GM12878 (cell line): ENCODE results near the gene NCKAP5L. TPM values are rescaled to one million over a fixed set of nuclear protein-coding genes. Genes with fewer than 3 reads are reported as not detected.

Experiments used
- ATF7 ChIP-seq: fragments of 450-650 bp; IDR thresholded peaks from 2 replicates; pipeline ENCODE4 v1.6.1; 2016; ENCODE audit warnings: low read depth, mild to moderate bottlenecking
- BCL11A ChIP-seq: IDR thresholded peaks from 2 replicates; pipeline ENCODE4 v1.6.1; 2011; ENCODE audit warnings: low read depth, low read length
- CHD2 ChIP-seq: IDR thresholded peaks from 2 replicates; pipeline ENCODE4 v1.6.1; 2011; ENCODE audit warnings: low read depth, low read length, improper control_type of control experiment, borderline replicate concordance
- DPF2 ChIP-seq: fragments of 450-650 bp; IDR thresholded peaks from 2 replicates; pipeline ENCODE4 v1.6.1; 2017; ENCODE audit warnings: mild to moderate bottlenecking
- FOXM1 ChIP-seq: IDR thresholded peaks from 2 replicates; pipeline ENCODE4 v1.6.1; 2012; ENCODE audit warnings: low read depth, mild to moderate bottlenecking, inconsistent platforms, low read length, moderate library complexity
- KLF5 ChIP-seq: fragments of 450-650 bp; IDR thresholded peaks from 2 replicates; pipeline ENCODE4 v1.6.1; 2014; ENCODE audit warnings: mild to moderate bottlenecking; ENCODE audit not compliant: partially characterized antibody
- MTA3 ChIP-seq: IDR thresholded peaks from 2 replicates; pipeline ENCODE4 v1.6.1; 2012; ENCODE audit warnings: low read length, inconsistent platforms, borderline replicate concordance
- MXI1 ChIP-seq: fragments of 150-350 bp; IDR thresholded peaks from 2 replicates; pipeline ENCODE4 v1.6.1; 2011; ENCODE audit warnings: low read depth, mild to moderate bottlenecking, inconsistent platforms, low read length, improper control_type of control experiment
- NR2C1 ChIP-seq: fragments of 450-650 bp; IDR thresholded peaks from 2 replicates; pipeline ENCODE4 v1.6.1; 2017; ENCODE audit warnings: antibody characterized with exemption, mild to moderate bottlenecking, moderate library complexity
- PML ChIP-seq: IDR thresholded peaks from 2 replicates; pipeline ENCODE4 v1.6.1; 2012; ENCODE audit warnings: low read length, inconsistent platforms
- SMAD5 ChIP-seq: IDR thresholded peaks from 2 replicates; pipeline ENCODE4 v1.6.1; 2016; ENCODE audit warnings: antibody characterized with exemption, low read depth
- SMC3 ChIP-seq: IDR thresholded peaks from 2 replicates; pipeline ENCODE4 v1.6.1; 2011; ENCODE audit warnings: low read length, improper control_type of control experiment, borderline replicate concordance
- TAF1 ChIP-seq: IDR thresholded peaks from 2 replicates; pipeline ENCODE4 v1.6.1; 2011; ENCODE audit warnings: mild to moderate bottlenecking, low read depth, low read length, borderline replicate concordance
- polyA plus RNA-seq, 11 experiments: library from polyadenylated mRNA; depleted of rRNA in 4 of 11; unstranded in 6 of 11; stranded (reverse) in 5 of 11; fragments of >200 nt; fragmentation: Nextera tagmentation in 4 of 11; fragmentation: Illumina TruSeq in 1 of 11; extraction: Ambion mirVana in 4 of 11; extraction: Trizol in 1 of 11; gene quantifications; 1 replicate in 1 of 11; 2 replicates in 10 of 11; pipeline versions ENCODE4 v1.2.1 to v1.2.3, GENCODE V29; 2011 to 2016; ENCODE audit warnings: inconsistent platforms in 2 of 11, missing spikeins in 2 of 11, low read depth in 1 of 11
- total RNA-seq, 4 experiments: library from RNA; depleted of rRNA in 3 of 4; stranded (reverse); fragments of >200 nt in 3 of 4; fragmentation: Illumina TruSeq in 1 of 4; extraction: Trizol in 1 of 4; gene quantifications; 2 replicates each; pipeline versions ENCODE4 v1.2.1 to v1.2.3, GENCODE V29; 2013 to 2021
- TF ChIP-seq, protein P1 (sequence below): fragments of 450-650 bp; IDR thresholded peaks from 2 replicates; pipeline ENCODE4 v1.6.1; 2014; ENCODE audit warnings: mild to moderate bottlenecking
- TF ChIP-seq, protein P2 (sequence below): fragments of 450-650 bp; IDR thresholded peaks from 2 replicates; pipeline ENCODE4 v1.6.1; 2018; ENCODE audit warnings: mild to moderate bottlenecking, low read depth, moderate library complexity; ENCODE audit not compliant: partially characterized antibody
- TF ChIP-seq, protein P3 (sequence below): fragments of 450-650 bp; formaldehyde crosslinking; IDR thresholded peaks from 2 replicates; pipeline ENCODE4 v1.4.0; 2022; ENCODE audit warnings: mild to moderate bottlenecking, moderate library complexity
- TF ChIP-seq, protein P4 (sequence below): fragments of 450-650 bp; IDR thresholded peaks from 2 replicates; pipeline ENCODE4 v1.6.1; 2017; ENCODE audit warnings: mild to moderate bottlenecking, moderate library complexity

NCKAP5L gene
- total and polyA plus RNA-seq, 10 of the 15 experiments (the other 5 are each of a cell fraction or from before 2014, with no cell fraction given) = 0.03 to 15.8 (median 4.4) TPM

DNA sequence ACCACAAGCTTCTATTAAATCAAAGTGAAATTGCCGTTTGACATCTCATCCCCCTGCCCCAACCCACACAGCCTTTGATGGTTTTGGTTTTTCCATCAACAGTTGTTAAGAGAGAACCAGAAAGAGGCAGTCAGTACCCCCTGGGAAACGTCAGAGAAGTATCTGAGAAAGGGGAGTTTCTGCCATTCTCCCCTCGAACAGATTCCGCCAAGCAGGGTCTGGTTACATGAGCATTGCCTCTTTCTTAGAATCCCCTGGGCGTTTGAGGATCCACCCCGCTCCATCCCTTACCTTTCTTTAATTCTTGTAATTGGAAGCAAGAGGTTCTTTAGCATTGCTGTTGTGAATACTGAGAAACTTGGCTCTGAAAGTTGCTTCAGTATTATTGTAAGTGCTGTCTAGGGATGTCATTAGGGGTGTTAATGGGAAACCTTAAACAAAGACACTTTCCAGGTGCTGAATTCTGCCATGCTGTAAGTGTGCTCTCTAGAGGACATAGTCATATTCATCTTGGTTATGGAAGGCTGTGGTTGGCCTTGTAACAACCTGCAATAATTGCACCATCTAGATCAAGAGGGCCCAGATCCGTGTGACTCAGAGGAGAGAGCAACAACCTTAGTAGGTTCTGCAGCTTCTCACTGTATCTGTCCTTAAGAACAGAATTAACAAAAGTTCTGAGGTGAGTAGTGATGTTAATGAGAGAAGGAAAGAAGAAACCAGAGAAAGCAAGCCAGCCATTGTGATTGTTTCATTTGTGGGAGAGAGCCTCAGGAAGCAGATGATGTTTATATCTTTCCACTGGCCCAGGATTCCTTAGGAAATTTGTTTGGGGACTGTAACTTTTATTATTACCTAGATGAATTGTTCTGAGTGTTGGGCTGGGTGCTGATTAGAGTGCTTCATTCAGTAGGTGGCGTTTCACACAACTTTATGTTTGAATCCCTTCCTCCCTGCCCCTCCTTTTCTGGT, 77.9 kb downstream of the NCKAP5L start (continued):
- TF ChIP-seq, protein P1, sequence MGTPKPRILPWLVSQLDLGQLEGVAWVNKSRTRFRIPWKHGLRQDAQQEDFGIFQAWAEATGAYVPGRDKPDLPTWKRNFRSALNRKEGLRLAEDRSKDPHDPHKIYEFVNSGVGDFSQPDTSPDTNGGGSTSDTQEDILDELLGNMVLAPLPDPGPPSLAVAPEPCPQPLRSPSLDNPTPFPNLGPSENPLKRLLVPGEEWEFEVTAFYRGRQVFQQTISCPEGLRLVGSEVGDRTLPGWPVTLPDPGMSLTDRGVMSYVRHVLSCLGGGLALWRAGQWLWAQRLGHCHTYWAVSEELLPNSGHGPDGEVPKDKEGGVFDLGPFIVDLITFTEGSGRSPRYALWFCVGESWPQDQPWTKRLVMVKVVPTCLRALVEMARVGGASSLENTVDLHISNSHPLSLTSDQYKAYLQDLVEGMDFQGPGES = no peak
- TF ChIP-seq TAF1 = no peak
- no peak for TF ChIP-seq DPF2
- no peak for TF ChIP-seq BCL11A
- TF ChIP-seq, protein P2, sequence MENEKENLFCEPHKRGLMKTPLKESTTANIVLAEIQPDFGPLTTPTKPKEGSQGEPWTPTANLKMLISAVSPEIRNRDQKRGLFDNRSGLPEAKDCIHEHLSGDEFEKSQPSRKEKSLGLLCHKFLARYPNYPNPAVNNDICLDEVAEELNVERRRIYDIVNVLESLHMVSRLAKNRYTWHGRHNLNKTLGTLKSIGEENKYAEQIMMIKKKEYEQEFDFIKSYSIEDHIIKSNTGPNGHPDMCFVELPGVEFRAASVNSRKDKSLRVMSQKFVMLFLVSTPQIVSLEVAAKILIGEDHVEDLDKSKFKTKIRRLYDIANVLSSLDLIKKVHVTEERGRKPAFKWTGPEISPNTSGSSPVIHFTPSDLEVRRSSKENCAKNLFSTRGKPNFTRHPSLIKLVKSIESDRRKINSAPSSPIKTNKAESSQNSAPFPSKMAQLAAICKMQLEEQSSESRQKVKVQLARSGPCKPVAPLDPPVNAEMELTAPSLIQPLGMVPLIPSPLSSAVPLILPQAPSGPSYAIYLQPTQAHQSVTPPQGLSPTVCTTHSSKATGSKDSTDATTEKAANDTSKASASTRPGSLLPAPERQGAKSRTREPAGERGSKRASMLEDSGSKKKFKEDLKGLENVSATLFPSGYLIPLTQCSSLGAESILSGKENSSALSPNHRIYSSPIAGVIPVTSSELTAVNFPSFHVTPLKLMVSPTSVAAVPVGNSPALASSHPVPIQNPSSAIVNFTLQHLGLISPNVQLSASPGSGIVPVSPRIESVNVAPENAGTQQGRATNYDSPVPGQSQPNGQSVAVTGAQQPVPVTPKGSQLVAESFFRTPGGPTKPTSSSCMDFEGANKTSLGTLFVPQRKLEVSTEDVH = no peak
- TF ChIP-seq, protein P3, sequence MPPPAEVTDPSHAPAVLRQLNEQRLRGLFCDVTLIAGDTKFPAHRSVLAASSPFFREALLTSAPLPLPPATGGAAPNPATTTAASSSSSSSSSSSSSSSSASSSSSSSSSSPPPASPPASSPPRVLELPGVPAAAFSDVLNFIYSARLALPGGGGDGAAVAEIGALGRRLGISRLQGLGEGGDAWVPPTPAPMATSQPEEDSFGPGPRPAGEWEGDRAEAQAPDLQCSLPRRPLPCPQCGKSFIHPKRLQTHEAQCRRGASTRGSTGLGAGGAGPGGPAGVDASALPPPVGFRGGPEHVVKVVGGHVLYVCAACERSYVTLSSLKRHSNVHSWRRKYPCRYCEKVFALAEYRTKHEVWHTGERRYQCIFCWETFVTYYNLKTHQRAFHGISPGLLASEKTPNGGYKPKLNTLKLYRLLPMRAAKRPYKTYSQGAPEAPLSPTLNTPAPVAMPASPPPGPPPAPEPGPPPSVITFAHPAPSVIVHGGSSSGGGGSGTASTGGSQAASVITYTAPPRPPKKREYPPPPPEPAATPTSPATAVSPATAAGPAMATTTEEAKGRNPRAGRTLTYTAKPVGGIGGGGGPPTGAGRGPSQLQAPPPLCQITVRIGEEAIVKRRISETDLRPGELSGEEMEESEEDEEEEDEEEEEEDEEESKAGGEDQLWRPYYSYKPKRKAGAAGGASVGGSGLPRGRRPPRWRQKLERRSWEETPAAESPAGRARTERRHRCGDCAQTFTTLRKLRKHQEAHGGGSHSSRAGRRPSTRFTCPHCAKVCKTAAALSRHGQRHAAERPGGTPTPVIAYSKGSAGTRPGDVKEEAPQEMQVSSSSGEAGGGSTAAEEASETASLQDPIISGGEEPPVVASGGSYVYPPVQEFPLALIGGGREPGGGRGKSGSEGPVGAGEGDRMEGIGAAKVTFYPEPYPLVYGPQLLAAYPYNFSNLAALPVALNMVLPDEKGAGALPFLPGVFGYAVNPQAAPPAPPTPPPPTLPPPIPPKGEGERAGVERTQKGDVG = no peak
- no peak; the same call in 1 of the 2 replicates for TF ChIP-seq ATF7
- no peak for TF ChIP-seq MTA3
- no peak for TF ChIP-seq SMAD5
- TF ChIP-seq MXI1 = no peak
- no peak for TF ChIP-seq CHD2
- no peak for TF ChIP-seq PML
- TF ChIP-seq NR2C1 = no peak
- no peak for TF ChIP-seq KLF5
- TF ChIP-seq, protein P4, sequence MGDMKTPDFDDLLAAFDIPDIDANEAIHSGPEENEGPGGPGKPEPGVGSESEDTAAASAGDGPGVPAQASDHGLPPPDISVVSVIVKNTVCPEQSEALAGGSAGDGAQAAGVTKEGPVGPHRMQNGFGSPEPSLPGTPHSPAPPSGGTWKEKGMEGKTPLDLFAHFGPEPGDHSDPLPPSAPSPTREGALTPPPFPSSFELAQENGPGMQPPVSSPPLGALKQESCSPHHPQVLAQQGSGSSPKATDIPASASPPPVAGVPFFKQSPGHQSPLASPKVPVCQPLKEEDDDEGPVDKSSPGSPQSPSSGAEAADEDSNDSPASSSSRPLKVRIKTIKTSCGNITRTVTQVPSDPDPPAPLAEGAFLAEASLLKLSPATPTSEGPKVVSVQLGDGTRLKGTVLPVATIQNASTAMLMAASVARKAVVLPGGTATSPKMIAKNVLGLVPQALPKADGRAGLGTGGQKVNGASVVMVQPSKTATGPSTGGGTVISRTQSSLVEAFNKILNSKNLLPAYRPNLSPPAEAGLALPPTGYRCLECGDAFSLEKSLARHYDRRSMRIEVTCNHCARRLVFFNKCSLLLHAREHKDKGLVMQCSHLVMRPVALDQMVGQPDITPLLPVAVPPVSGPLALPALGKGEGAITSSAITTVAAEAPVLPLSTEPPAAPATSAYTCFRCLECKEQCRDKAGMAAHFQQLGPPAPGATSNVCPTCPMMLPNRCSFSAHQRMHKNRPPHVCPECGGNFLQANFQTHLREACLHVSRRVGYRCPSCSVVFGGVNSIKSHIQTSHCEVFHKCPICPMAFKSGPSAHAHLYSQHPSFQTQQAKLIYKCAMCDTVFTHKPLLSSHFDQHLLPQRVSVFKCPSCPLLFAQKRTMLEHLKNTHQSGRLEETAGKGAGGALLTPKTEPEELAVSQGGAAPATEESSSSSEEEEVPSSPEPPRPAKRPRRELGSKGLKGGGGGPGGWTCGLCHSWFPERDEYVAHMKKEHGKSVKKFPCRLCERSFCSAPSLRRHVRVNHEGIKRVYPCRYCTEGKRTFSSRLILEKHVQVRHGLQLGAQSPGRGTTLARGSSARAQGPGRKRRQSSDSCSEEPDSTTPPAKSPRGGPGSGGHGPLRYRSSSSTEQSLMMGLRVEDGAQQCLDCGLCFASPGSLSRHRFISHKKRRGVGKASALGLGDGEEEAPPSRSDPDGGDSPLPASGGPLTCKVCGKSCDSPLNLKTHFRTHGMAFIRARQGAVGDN = no peak
- TF ChIP-seq FOXM1 = no peak
- no peak for TF ChIP-seq SMC3
